GM23248 (cell line): ENCODE results near the gene ALDH3B1. TPM values are rescaled to one million over a fixed set of nuclear protein-coding genes. Genes with fewer than 3 reads are reported as not detected.

Experiments used
- DNase-seq: peaks from one replicate; pipeline ENCODE4 v3.0.0-alpha.2; 2015
- H2AFZ ChIP-seq: fragments of 200-600 bp; sonication (generic); 2 replicates; pipeline ENCODE4 v1.6.1; 2016; ENCODE audit warnings: antibody characterized with exemption
- H3F3A ChIP-seq: fragments of 200-600 bp; sonication (generic); 2 replicates; pipeline ENCODE4 v1.6.1; 2016; ENCODE audit warnings: mild to moderate bottlenecking, antibody characterized with exemption, mixed run types; ENCODE audit not compliant: insufficient read depth
- H3K27ac ChIP-seq: fragments of 200-600 bp; sonication (generic); 2 replicates; pipeline ENCODE4 v1.5.1; 2016; ENCODE audit warnings: mild to moderate bottlenecking
- H3K27me3 ChIP-seq: fragments of 200-600 bp; sonication (generic); replicated peaks from 2 replicates; pipeline ENCODE4 v1.6.1; 2016; ENCODE audit warnings: mild to moderate bottlenecking; ENCODE audit not compliant: insufficient read depth
- H3K36me3 ChIP-seq: fragments of 200-600 bp; sonication (generic); 2 replicates; pipeline ENCODE4 v1.6.1; 2016; ENCODE audit warnings: low read depth, mild to moderate bottlenecking
- H3K4me1 ChIP-seq: fragments of 200-600 bp; sonication (generic); 2 replicates; pipeline ENCODE4 v1.6.1; 2016; ENCODE audit warnings: mild to moderate bottlenecking; ENCODE audit not compliant: insufficient read depth
- H3K4me2 ChIP-seq: fragments of 200-600 bp; sonication (generic); one replicate; pipeline ENCODE4 v1.6.1; 2016; ENCODE audit warnings: mild to moderate bottlenecking; ENCODE audit not compliant: unreplicated experiment
- H3K4me3 ChIP-seq: fragments of 200-600 bp; sonication (generic); 2 replicates; pipeline ENCODE4 v1.5.1; 2016; ENCODE audit warnings: mild to moderate bottlenecking
- H3K79me2 ChIP-seq: fragments of 200-600 bp; sonication (generic); 2 replicates; pipeline ENCODE4 v1.6.1; 2016; ENCODE audit warnings: mild to moderate bottlenecking; ENCODE audit not compliant: insufficient read depth
- H3K9ac ChIP-seq: fragments of 200-600 bp; sonication (generic); 2 replicates; pipeline ENCODE4 v1.6.1; 2016; ENCODE audit warnings: mild to moderate bottlenecking
- H3K9me2 ChIP-seq: fragments of 200-600 bp; sonication (generic); 2 replicates; pipeline ENCODE4 v1.6.1; 2016; ENCODE audit warnings: mixed run types, mild to moderate bottlenecking, moderate library complexity; ENCODE audit not compliant: insufficient read depth
- H3K9me3 ChIP-seq: fragments of 200-600 bp; sonication (generic); one replicate; pipeline ENCODE4 v1.6.1; 2017; ENCODE audit warnings: low read depth
- H4K20me1 ChIP-seq: fragments of 200-600 bp; sonication (generic); 2 replicates; pipeline ENCODE4 v1.6.0; 2016; ENCODE audit not compliant: insufficient read depth
- EZH2 ChIP-seq: fragments of 200-600 bp; sonication (generic); IDR thresholded peaks from 2 replicates; pipeline ENCODE4 v1.6.1; 2018; ENCODE audit warnings: antibody characterized with exemption, mild to moderate bottlenecking; ENCODE audit not compliant: insufficient read depth, poor library complexity, severe bottlenecking
- EZH2phosphoT487 ChIP-seq: fragments of 200-600 bp; sonication (generic); IDR thresholded peaks from 2 replicates; pipeline ENCODE4 v1.6.1; 2018; ENCODE audit warnings: antibody characterized with exemption, moderate library complexity, mild to moderate bottlenecking, low read depth; ENCODE audit not compliant: insufficient read depth
- WGBS, 2 experiments: methylation state at CpG; one replicate each; pipeline ENCODE4 v1.1.6; 2015 to 2017; ENCODE audit warnings: low lambda C conversion rate in 2 of 2, low coverage in 1 of 2; ENCODE audit errors: missing lambda C conversion rate in 2 of 2; 5-methylcytosine and 5-hydroxymethylcytosine counted together
- in situ Hi-C: fragments of 300-500 bp; cut with MboI; formaldehyde crosslinking; loops from 2 replicates; pipeline ENCODE4 v1.15.0; 2020
- polyA plus RNA-seq: library from polyadenylated mRNA; unstranded; fragments of >200 nt; fragmentation: Nextera tagmentation; extraction: Ambion mirVana; gene quantifications from 2 replicates; pipeline ENCODE4 v1.2.1, GENCODE V29; 2016
- total RNA-seq: library from RNA; depleted of rRNA; stranded (reverse); fragments of >200 nt; shearing (Covaris generic); gene quantifications from 2 replicates; pipeline ENCODE4 v1.2.3, GENCODE V29; 2014

ALDH3B1 gene
- total and polyA plus RNA-seq, 2 experiments from 2014 or later = 42.7 to 63.9 TPM

DNA sequence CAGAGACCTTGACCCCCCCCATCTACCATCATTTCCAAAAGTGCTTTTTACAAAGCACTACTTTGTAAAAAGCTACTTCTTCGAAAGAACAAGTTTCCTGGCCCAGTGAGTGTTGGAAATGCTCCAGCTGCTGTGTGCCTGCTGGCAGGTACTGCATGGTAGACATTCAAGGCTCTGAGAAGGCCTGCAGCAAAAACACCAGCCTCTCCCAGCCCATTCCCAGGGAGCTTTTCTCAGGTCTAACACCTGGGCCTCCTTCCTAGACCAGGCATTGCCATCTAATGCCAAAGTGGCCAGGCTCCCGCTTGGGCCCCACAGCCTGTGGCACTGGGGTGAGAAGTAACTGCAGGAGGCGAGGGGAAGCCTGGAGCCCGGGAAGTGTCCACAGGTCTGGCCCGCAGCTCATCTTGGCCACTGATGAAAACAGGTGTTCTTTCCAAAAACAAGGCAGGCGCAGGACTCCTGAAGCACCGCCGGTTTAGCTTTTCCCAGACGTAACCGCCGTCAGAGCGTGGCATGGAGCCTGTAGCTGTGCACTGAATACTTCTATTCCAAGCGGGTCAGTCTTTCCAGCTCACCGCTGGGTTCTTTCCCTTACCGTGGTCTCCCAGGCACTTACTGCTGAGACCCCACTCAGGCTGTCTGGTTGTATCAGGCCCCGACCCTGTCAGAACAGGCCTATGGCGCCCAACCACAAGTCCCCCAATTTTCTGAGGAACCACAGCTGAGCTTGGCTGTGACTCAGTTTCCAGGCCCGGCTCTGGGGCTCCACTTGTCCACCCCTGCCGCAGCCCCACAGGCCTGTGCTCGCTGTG, 27.5 kb downstream of the ALDH3B1 start:
- H3K9me2 ChIP-seq = no peaks in the 10 kb centered on the region
- H3K4me3 ChIP-seq = peak overlapping the region; percentile 92; the same call in 1 of the 2 replicates
- TF ChIP-seq EZH2phosphoT487 (no peak), EZH2 (no peak)
- DNase-seq = no peak
- 71 to 73% methylated on average over 20 of the region's 20 CpGs for WGBS, 2 experiments
- no peaks in the 10 kb centered on the region for H3F3A ChIP-seq
- peak overlapping the region; percentile 90 for H3K9ac ChIP-seq
- no peak overlapping the region for H2AFZ ChIP-seq
- H3K27ac ChIP-seq = 0 out of 2 replicates have a peak overlapping the region, but pooled peaks have one; percentile 56
- H3K36me3 ChIP-seq = peaks cover 3% of the 10 kb centered on the region; the same call in 1 of the 2 replicates
- H3K4me2 ChIP-seq = peak overlapping the region; percentile 89
- H3K79me2 ChIP-seq = peaks cover 58% of the 10 kb centered on the region
- peaks cover 9% of the 10 kb centered on the region; the same call in 1 of the 2 replicates for H3K4me1 ChIP-seq
- H3K27me3 ChIP-seq = no peaks in the 10 kb centered on the region
- no peaks in the 10 kb centered on the region for H4K20me1 ChIP-seq
- no peaks in the 10 kb centered on the region for H3K9me3 ChIP-seq
- in situ Hi-C loops = no loop called here

DNA sequence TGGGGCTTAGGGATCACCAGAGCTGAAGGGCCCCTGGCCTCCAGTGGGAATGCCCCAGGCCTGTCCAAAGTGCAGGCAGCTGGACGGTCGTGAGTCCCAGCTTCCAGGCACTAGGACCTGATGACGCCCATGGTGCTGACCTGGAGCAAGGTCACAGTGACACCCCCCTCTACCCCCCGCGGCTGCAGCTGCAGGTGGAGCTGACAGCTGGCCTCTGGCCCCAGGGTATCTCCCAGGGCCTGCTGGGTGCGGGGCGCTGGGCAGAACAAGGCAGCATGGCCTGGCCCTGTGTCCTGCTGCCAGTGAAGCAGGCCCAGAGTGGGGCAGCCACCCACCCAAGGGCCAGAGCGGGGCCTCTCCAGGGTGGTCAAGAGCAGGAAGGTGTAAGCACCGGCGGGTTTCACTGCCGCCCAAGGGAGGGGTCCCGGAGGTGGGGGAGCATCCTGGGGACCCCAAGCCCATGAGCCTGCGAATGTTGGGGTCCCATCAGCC, 28.1 kb downstream of the ALDH3B1 start:
- Histone ChIP-seq H4K20me1 (no peaks in the 10 kb centered on the region), H3K9me3 (no peaks in the 10 kb centered on the region), H2AFZ (peak overlapping the region; percentile 67), H3K4me2 (peak overlapping the region; percentile 89), H3K27ac (peak overlapping the region; percentile 56), H3K36me3 (peaks cover 3% of the 10 kb centered on the region; the same call in 1 of the 2 replicates), H3K27me3 (no peaks in the 10 kb centered on the region), H3K4me1 (peaks cover 9% of the 10 kb centered on the region; the same call in 1 of the 2 replicates), H3K9ac (peak overlapping the region; percentile 90), H3K9me2 (no peaks in the 10 kb centered on the region), H3K4me3 (peak overlapping the region; percentile 92), H3K79me2 (peaks cover 55% of the 10 kb centered on the region), H3F3A (no peaks in the 10 kb centered on the region)
- no peak for DNase-seq
- TF ChIP-seq EZH2phosphoT487 (no peak), EZH2 (no peak)
- 16 to 19% methylated on average over 13 of the region's 13 CpGs for WGBS, 2 experiments
- in situ Hi-C loops = no loop called here

DNA sequence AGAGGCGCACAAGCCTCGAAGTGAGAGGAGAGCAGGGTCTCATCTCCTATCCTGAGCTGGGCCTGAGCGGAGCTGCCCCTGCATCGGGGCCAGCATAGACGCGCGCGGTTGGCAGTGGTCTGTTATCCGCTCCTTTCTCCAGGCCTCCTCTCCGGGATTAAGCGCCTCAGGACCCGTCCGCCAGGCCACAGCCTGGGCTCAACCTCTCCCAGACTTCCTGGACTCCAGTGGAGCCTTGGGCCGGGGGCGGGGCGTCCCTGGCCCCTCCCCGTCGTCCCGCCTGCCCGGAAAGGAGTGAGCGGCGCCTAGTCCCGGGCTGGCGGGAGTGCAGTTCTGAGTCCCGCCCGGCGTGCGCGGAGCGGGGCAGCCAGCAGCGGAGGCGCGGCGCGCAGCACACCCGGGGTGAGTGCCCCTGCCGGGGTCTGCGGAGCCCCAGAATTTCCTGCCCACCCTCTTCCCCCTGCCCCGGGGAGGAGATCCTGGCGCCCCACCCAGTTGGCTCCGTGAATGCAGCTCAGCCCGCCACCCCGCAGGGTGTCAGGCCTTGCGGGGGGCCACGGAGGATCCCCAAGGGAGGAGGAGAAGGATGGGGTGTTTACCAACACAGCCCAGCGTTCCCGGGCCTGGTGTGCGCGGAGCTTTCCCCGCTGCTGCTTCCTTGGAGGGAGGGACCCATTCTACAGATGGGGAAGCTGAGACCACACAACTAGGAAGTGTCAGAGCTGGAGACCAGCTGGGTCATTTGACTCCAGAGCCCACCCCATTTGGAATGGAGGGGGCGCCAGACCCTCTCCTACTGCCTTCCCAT, 28.8 kb downstream of the ALDH3B1 start, which contains the start of gene TCIRG1:
TCIRG1 (plus strand) TSS at position 308 of the 808 bp plus-strand sequence. CDS start 2,247 bp downstream, outside the sequence.
- Histone ChIP-seq H3K36me3 (0 out of 2 replicates have a peak, but pooled peaks cover under 1% of the 10 kb centered on the region), H3K4me3 (peak within 1 kb of the TSS; percentile 92), H2AFZ (peak within 1 kb of the TSS; percentile 67), H4K20me1 (no peaks in the 10 kb centered on the region), H3K4me2 (peak within 1 kb of the TSS; percentile 89), H3F3A (no peaks in the 10 kb centered on the region), H3K27ac (peak within 1 kb of the TSS; percentile 56), H3K4me1 (peaks cover 9% of the 10 kb centered on the region; the same call in 1 of the 2 replicates), H3K27me3 (no peaks in the 10 kb centered on the region), H3K9me2 (no peaks in the 10 kb centered on the region), H3K9ac (peak within 1 kb of the TSS; percentile 90), H3K79me2 (peaks cover 55% of the 10 kb centered on the region), H3K9me3 (no peaks in the 10 kb centered on the region)
- WGBS, 2 experiments = 2% methylated on average over 35 to 50 of the region's 51 CpGs
- TF ChIP-seq EZH2phosphoT487 (no peak), EZH2 (no peak)
- DNase-seq = peak; percentile 88
- in situ Hi-C loops = no loop called here

DNA sequence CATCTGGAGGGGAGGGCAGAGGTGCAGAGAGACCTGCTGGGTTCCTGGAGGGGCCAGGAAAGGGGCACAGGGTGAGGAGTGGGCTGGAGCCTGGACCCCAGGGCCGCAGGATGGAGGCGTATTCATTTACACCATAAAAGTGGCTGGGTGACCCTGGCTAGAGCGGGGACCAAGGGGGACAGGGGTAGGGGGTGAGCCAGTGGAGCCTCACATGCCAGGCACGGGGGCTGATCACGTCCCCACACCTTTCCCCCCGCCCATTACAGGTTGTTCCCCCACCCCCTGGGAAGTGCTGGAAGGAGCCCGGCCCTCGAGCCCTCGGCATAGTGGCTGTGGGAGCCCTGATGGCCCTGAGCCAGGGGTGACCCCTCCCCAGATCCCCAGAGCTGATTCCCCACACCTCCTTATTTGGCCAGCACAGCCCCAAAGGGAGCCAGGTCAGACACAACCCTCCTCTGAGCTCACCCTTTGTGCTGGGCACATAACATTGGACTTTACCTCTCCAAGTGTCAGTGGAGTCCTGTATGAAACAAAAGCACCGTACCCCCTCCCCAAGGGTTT, 29.5 kb downstream of the ALDH3B1 start:
- Histone ChIP-seq H3K27me3 (no peaks in the 10 kb centered on the region), H3K27ac (peak overlapping the region; percentile 56), H3K36me3 (no peaks in the 10 kb centered on the region), H3K9me3 (no peaks in the 10 kb centered on the region), H3K79me2 (peaks cover 51% of the 10 kb centered on the region), H3K4me2 (peak overlapping the region; percentile 89), H3K9ac (peak overlapping the region; percentile 90), H3K4me3 (peak overlapping the region; percentile 92), H3K4me1 (peaks cover 9% of the 10 kb centered on the region; the same call in 1 of the 2 replicates), H4K20me1 (no peaks in the 10 kb centered on the region), H3F3A (no peaks in the 10 kb centered on the region), H3K9me2 (no peaks in the 10 kb centered on the region), H2AFZ (peak overlapping the region; percentile 67; the same call in 1 of the 2 replicates)
- in situ Hi-C loops = no loop called here
- WGBS, 2 experiments = 22 to 33% methylated on average over 1 to 10 of the region's 10 CpGs
- peak; percentile 30 for DNase-seq
- TF ChIP-seq EZH2 (no peak), EZH2phosphoT487 (no peak)
